ENCODE measurements around the gene DUOXA1. TPM values are rescaled to one million over a fixed set of nuclear protein-coding genes. Genes with fewer than 3 reads are reported as not detected.

Gene DUOXA1
- polyA plus RNA-seq, 1 of the 3 experiments (the other 2 are of a cell fraction) = 0.02 TPM

DNA sequence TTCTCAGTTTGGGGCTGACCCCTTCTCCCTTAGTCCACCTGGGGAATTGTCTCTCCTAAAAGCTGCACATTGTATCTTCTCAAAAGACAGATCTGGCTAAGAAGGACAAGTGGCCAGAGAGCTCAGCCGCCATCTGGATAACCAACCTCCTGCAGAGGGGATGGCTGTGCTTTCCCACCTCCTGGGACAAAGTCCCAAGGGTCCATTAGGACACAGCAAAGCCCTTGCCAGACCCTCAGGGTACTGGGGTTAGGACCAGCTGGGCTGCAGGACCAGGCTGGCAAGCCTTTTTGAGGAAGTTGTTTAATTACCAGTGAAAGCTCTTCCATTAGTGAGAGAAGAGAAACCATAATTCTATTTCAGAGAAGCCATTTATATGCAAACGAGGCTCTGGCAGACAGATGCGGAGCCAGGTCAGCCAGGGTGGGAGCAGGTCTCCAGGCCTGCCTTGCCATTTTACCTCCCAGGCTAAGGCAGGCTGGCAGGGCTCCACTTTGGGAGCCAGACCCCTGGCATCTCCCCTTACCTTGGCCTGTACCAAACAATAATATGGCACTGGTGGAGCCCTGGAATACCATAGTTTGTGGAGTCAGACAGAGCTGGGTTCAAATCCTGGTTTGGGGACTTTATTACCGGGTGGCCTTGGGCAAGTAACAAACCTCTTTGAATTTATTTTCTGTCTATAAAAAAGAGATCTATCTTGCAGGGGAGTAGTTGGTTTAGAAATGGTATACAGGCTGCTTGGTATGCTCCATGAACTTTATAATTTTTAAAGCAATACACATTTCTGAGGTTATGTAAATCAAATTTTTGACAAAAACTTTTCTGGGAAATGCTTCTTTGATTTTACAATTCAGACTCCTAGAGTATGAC lies 40.2 kb upstream of the DUOXA1 start (continued):
- TF ChIP-seq, protein P1, sequence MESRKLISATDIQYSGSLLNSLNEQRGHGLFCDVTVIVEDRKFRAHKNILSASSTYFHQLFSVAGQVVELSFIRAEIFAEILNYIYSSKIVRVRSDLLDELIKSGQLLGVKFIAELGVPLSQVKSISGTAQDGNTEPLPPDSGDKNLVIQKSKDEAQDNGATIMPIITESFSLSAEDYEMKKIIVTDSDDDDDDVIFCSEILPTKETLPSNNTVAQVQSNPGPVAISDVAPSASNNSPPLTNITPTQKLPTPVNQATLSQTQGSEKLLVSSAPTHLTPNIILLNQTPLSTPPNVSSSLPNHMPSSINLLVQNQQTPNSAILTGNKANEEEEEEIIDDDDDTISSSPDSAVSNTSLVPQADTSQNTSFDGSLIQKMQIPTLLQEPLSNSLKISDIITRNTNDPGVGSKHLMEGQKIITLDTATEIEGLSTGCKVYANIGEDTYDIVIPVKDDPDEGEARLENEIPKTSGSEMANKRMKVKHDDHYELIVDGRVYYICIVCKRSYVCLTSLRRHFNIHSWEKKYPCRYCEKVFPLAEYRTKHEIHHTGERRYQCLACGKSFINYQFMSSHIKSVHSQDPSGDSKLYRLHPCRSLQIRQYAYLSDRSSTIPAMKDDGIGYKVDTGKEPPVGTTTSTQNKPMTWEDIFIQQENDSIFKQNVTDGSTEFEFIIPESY (IDR thresholded peaks at IDR 0.05; ENCODE audit: borderline replicate concordance, low read depth) = no peak
- no peak for TF ChIP-seq SMC3 (IDR thresholded peaks at IDR 0.05; ENCODE audit: low read depth, low read length)
- peak; percentile 2; the same call in 1 of the 2 replicates for TF ChIP-seq RAD21 (IDR thresholded peaks at IDR 0.05; ENCODE audit: low read length)
- TF ChIP-seq EP300 (IDR thresholded peaks at IDR 0.05; ENCODE audit: borderline replicate concordance in 1 of 2, low read depth in 1 of 2, low read length in 1 of 2) = peak in 1 of 2 experiments; percentile 98; a peak in 2 of 4 replicates
- no peak for TF ChIP-seq NRF1 (IDR thresholded peaks at IDR 0.05; ENCODE audit: low read depth, low read length)
- no peak for TF ChIP-seq FOXM1 (IDR thresholded peaks at IDR 0.05; ENCODE audit: low read depth)
- peak; percentile 45; the same call in 1 of the 2 replicates for TF ChIP-seq POLR2AphosphoS5 (IDR thresholded peaks at IDR 0.05; ENCODE audit: low read depth, low read length)
- no peak for TF ChIP-seq YY1 (IDR thresholded peaks at IDR 0.05; ENCODE audit: low read depth)
- no peak for TF ChIP-seq RFX5 (IDR thresholded peaks at IDR 0.05; ENCODE audit: low read length)
- TF ChIP-seq FOXJ3 (CRISPR knock-in tag; IDR thresholded peaks at IDR 0.05) = peak; percentile 86
- TF ChIP-seq, protein P2, sequence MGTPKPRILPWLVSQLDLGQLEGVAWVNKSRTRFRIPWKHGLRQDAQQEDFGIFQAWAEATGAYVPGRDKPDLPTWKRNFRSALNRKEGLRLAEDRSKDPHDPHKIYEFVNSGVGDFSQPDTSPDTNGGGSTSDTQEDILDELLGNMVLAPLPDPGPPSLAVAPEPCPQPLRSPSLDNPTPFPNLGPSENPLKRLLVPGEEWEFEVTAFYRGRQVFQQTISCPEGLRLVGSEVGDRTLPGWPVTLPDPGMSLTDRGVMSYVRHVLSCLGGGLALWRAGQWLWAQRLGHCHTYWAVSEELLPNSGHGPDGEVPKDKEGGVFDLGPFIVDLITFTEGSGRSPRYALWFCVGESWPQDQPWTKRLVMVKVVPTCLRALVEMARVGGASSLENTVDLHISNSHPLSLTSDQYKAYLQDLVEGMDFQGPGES (IDR thresholded peaks at IDR 0.05; ENCODE audit: low read depth, low read length) = no peak
- TF ChIP-seq PBX3 (IDR thresholded peaks at IDR 0.05) = no peak
- no peak for TF ChIP-seq USF1 (IDR thresholded peaks at IDR 0.05; ENCODE audit: borderline replicate concordance, low read depth)
- peak; percentile 11 for TF ChIP-seq CHD2 (IDR thresholded peaks at IDR 0.05; ENCODE audit: low read length, partially characterized antibody)
- peak; percentile 75 for TF ChIP-seq TCF12 (IDR thresholded peaks at IDR 0.05)
- TF ChIP-seq GABPA (IDR thresholded peaks at IDR 0.05; ENCODE audit: low read depth) = no peak
- TF ChIP-seq USF2 (IDR thresholded peaks at IDR 0.05; ENCODE audit: borderline replicate concordance, low read depth, low read length) = no peak
- peak; percentile 57 for TF ChIP-seq GATA2 (CRISPR knock-in tag; IDR thresholded peaks at IDR 0.05)
- TF ChIP-seq SIN3A (IDR thresholded peaks at IDR 0.05; ENCODE audit: borderline replicate concordance, low read depth, low read length) = no peak
- no peak for TF ChIP-seq JUND (IDR thresholded peaks at IDR 0.05)
- TF ChIP-seq EZH2phosphoT487 (IDR thresholded peaks at IDR 0.05; ENCODE audit: borderline replicate concordance, low read depth) = no peak
- no peak for TF ChIP-seq TAF1 (IDR thresholded peaks at IDR 0.05; ENCODE audit: borderline replicate concordance, low read depth, low read length)
- TF ChIP-seq ELF1 (IDR thresholded peaks at IDR 0.05) = no peak
- no peak for TF ChIP-seq TEAD4 (IDR thresholded peaks at IDR 0.05; ENCODE audit: borderline replicate concordance, insufficient read depth)
- no peak for TF ChIP-seq MAX (IDR thresholded peaks at IDR 0.05; ENCODE audit: low read depth)
- TF ChIP-seq FOSL2 (IDR thresholded peaks at IDR 0.05; ENCODE audit: borderline replicate concordance, low read depth) = no peak
